ENCODE measurements around the gene PRR11. TPM values are rescaled to one million over a fixed set of nuclear protein-coding genes. Genes with fewer than 3 reads are reported as not detected.

Gene PRR11
- total and polyA plus RNA-seq, 2 experiments from 2014 or later: 3.6 to 3.8 TPM

DNA sequence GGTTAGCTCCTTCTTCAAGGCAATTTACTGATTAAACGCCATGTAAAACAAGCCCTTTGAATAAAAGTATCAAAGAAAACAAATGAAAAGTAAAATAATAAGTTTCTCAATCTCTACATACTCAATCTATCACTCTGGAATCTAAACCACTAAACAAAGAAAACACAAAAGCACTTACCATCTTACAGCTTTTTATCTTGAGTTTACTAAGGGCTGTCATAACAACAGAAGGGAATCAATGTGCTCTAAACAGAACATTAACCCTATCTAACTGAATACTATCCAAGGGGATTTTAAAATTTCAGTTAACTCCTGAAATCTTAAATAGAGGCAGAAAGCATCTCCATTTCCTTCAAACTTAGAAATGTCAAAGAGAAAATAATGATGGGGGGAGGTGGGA, 4.0 kb upstream of the PRR11 start:
- H3K36me3 ChIP-seq (replicated peaks; ENCODE audit: insufficient read depth, low read depth): no peaks in the 10 kb centered on the region
- H3K9me2 ChIP-seq (replicated peaks; ENCODE audit: insufficient read depth): no peaks in the 10 kb centered on the region
- no peak overlapping the region for H3K4me3 ChIP-seq
- peaks cover 4% of the 10 kb centered on the region for H3K4me1 ChIP-seq (ENCODE audit: insufficient read depth)
- H3K27me3 ChIP-seq: no peaks in the 10 kb centered on the region
- no peak overlapping the region for H2AFZ ChIP-seq
- no peaks in the 10 kb centered on the region for H4K20me1 ChIP-seq (ENCODE audit: insufficient read depth, poor library complexity, severe bottlenecking)
- H3K4me2 ChIP-seq: peak overlapping the region; percentile 86
- H3K27ac ChIP-seq: no peak overlapping the region
- 85% methylated on average over 1 of the region's 1 CpG for WGBS (ENCODE audit: low lambda C conversion rate, missing lambda C conversion rate)
- H3K9me3 ChIP-seq (ENCODE audit: low read depth): no peaks in the 10 kb centered on the region
- H3K79me2 ChIP-seq: peaks cover 76% of the 10 kb centered on the region
- TF ChIP-seq CTCF (IDR thresholded peaks at IDR 0.05; ENCODE audit: poor library complexity) (no peak), EZH2 (IDR thresholded peaks at IDR 0.05; ENCODE audit: borderline replicate concordance) (no peak), EZH2phosphoT487 (IDR thresholded peaks at IDR 0.05; ENCODE audit: low read depth, severe bottlenecking, unreplicated experiment) (no peak)
- DNase-seq (ENCODE audit: low spot score): no peak

GRCh38 chr17:59152925-59153324, 2.6 kb upstream of the PRR11 start:
- 57% methylated on average over 1 of the region's 1 CpG for WGBS (ENCODE audit: low lambda C conversion rate, missing lambda C conversion rate)
- Histone ChIP-seq H2AFZ (no peak overlapping the region), H3K4me2 (peak overlapping the region; percentile 86), H3K4me1 (ENCODE audit: insufficient read depth) (peaks cover 4% of the 10 kb centered on the region), H3K4me3 (no peak overlapping the region), H3K79me2 (peaks cover 76% of the 10 kb centered on the region), H4K20me1 (ENCODE audit: insufficient read depth, poor library complexity, severe bottlenecking) (no peaks in the 10 kb centered on the region), H3K27me3 (no peaks in the 10 kb centered on the region), H3K9me3 (ENCODE audit: low read depth) (no peaks in the 10 kb centered on the region), H3K9me2 (replicated peaks; ENCODE audit: insufficient read depth) (no peaks in the 10 kb centered on the region), H3K36me3 (replicated peaks; ENCODE audit: insufficient read depth, low read depth) (no peaks in the 10 kb centered on the region), H3K27ac (no peak overlapping the region)
- DNase-seq (ENCODE audit: low spot score): no peak
- TF ChIP-seq CTCF (IDR thresholded peaks at IDR 0.05; ENCODE audit: poor library complexity) (no peak), EZH2phosphoT487 (IDR thresholded peaks at IDR 0.05; ENCODE audit: low read depth, severe bottlenecking, unreplicated experiment) (no peak), EZH2 (IDR thresholded peaks at IDR 0.05; ENCODE audit: borderline replicate concordance) (no peak)

- Histone ChIP-seq H3K27ac (peak overlapping the region; percentile 80), H3K79me2 (peaks cover 76% of the 10 kb centered on the region), H3K9me2 (replicated peaks; ENCODE audit: insufficient read depth) (no peaks in the 10 kb centered on the region), H3K9me3 (ENCODE audit: low read depth) (no peaks in the 10 kb centered on the region), H3K4me2 (peak overlapping the region; percentile 86), H3K36me3 (replicated peaks; ENCODE audit: insufficient read depth, low read depth) (no peaks in the 10 kb centered on the region), H3K27me3 (no peaks in the 10 kb centered on the region), H4K20me1 (ENCODE audit: insufficient read depth, poor library complexity, severe bottlenecking) (no peaks in the 10 kb centered on the region), H3K4me3 (peak overlapping the region; percentile 76), H3K4me1 (ENCODE audit: insufficient read depth) (peaks cover 4% of the 10 kb centered on the region), H2AFZ (peak overlapping the region; percentile 20)
- under 1% methylated on average over 25 of the region's 25 CpGs for WGBS (ENCODE audit: low lambda C conversion rate, missing lambda C conversion rate)
- DNase-seq (ENCODE audit: low spot score): peak; percentile 64
- TF ChIP-seq EZH2 (IDR thresholded peaks at IDR 0.05; ENCODE audit: borderline replicate concordance): no peak
These were observed 1.2 kb upstream of the PRR11 start for GRCh38 chr17:59154292-59154720.

GRCh38 chr17:59154721-59155438, 666 bp upstream of the PRR11 start, which contains the start of gene SKA2:
TSS of gene SKA2 (minus strand) at chr17:59155186. CDS start at chr17:59155163, 23 bp downstream.
- TF ChIP-seq EZH2phosphoT487 (IDR thresholded peaks at IDR 0.05; ENCODE audit: low read depth, severe bottlenecking, unreplicated experiment) (no peak), EZH2 (IDR thresholded peaks at IDR 0.05; ENCODE audit: borderline replicate concordance) (no peak), CTCF (IDR thresholded peaks at IDR 0.05; ENCODE audit: poor library complexity) (no peak)
- no peaks in the 10 kb centered on the region for H3K9me3 ChIP-seq (ENCODE audit: low read depth)
- peaks cover 4% of the 10 kb centered on the region for H3K4me1 ChIP-seq (ENCODE audit: insufficient read depth)
- H3K4me3 ChIP-seq: peak within 1 kb of the TSS; percentile 76
- DNase-seq (ENCODE audit: low spot score): no peak
- peak within 1 kb of the TSS; percentile 86 for H3K4me2 ChIP-seq
- peak within 1 kb of the TSS; percentile 80 for H3K27ac ChIP-seq
- WGBS (ENCODE audit: low lambda C conversion rate, missing lambda C conversion rate): under 1% methylated on average over 38 of the region's 39 CpGs
- peaks cover 76% of the 10 kb centered on the region for H3K79me2 ChIP-seq
- no peaks in the 10 kb centered on the region for H4K20me1 ChIP-seq (ENCODE audit: insufficient read depth, poor library complexity, severe bottlenecking)
- H3K36me3 ChIP-seq (replicated peaks; ENCODE audit: insufficient read depth, low read depth): no peaks in the 10 kb centered on the region
- H3K27me3 ChIP-seq: no peaks in the 10 kb centered on the region
- peak within 1 kb of the TSS; percentile 54 for H2AFZ ChIP-seq
- no peaks in the 10 kb centered on the region for H3K9me2 ChIP-seq (replicated peaks; ENCODE audit: insufficient read depth)
